T-helper 17 cell (primary cell): ENCODE data around the gene AP5B1. TPM values are rescaled to one million over a fixed set of nuclear protein-coding genes. Genes with fewer than 3 reads are reported as not detected.
"Not testable (repeated sequence)": the region's sequence is repeated elsewhere in the genome, so short reads cannot be mapped to it uniquely, and the experiment has no call there.

Experiments used
- ATAC-seq: fragments of 150-1000 bp; cut with Tn5 transposase; 2 replicates; pipeline ENCODE4 v1.10.0; 2021; ENCODE audit warnings: mild to moderate bottlenecking, moderate library complexity
- DNase-seq, 3 donors: peaks; one replicate each; pipeline versions ENCODE4 v3.0.0 to v3.0.0-alpha.2; 2020 to 2021
- H3K9me3 ChIP-seq: one replicate; pipeline ENCODE4 v1.7.0; 2013; ENCODE audit warnings: low read length, mild to moderate bottlenecking; ENCODE audit not compliant: control insufficient read depth, poor library complexity, severe bottlenecking
- H3K27ac Mint-ChIP-seq: one replicate; pipeline ENCODE4 v1.8.0; 2022; ENCODE audit warnings: mild to moderate bottlenecking, moderate library complexity, mixed read lengths
- H3K27me3 Mint-ChIP-seq: one replicate; pipeline ENCODE4 v1.8.0; 2022; ENCODE audit warnings: mixed read lengths
- H3K36me3 Mint-ChIP-seq: one replicate; pipeline ENCODE4 v1.8.0; 2022; ENCODE audit warnings: low read depth, mixed read lengths
- H3K4me1 Mint-ChIP-seq: one replicate; pipeline ENCODE4 v1.8.0; 2022; ENCODE audit warnings: mild to moderate bottlenecking, mixed read lengths
- H3K4me3 Mint-ChIP-seq: one replicate; pipeline ENCODE4 v1.8.0; 2022; ENCODE audit warnings: mild to moderate bottlenecking, moderate library complexity, mixed read lengths
- total RNA-seq, 4 donors: library from RNA in 2 of 4; stranded (reverse) in 2 of 4; gene quantifications; one replicate each; pipeline ENCODE4 v1.2.3 and lab custom pipeline; 2022 to 2026

The AP5B1 gene
- total RNA-seq, 2 donors from 2014 or later, result 12.5 to 17.4 TPM

GRCh38 chr11:65744699-65745042, 36.1 kb downstream of the AP5B1 start:
- DNase-seq (no peak), ATAC-seq (no peak)
- Mint-ChIP-seq H3K27me3 (peaks cover 26% of the 10 kb centered on the region), H3K4me1 (peaks cover 4% of the 10 kb centered on the region), H3K4me3 (no peak overlapping the region), H3K36me3 (no peaks in the 10 kb centered on the region), H3K27ac (no peak overlapping the region)
- H3K9me3 ChIP-seq, result no peaks in the 10 kb centered on the region

GRCh38 chr11:65744026-65744698, 36.6 kb downstream of the AP5B1 start:
- DNase-seq, result no peak
- ATAC-seq, result no peak
- peaks cover 4% of the 10 kb centered on the region for H3K4me1 Mint-ChIP-seq
- no peaks in the 10 kb centered on the region for H3K9me3 ChIP-seq
- H3K27me3 Mint-ChIP-seq, result peaks cover 21% of the 10 kb centered on the region
- no peak overlapping the region for H3K4me3 Mint-ChIP-seq
- H3K36me3 Mint-ChIP-seq, result no peaks in the 10 kb centered on the region
- H3K27ac Mint-ChIP-seq, result no peak overlapping the region

- Mint-ChIP-seq H3K27me3 (peaks cover 18% of the 10 kb centered on the region), H3K27ac (no peak overlapping the region)
- ATAC-seq, result no peak
Measured at GRCh38 chr11:65743681-65744025, 37.1 kb downstream of the AP5B1 start.

GRCh38 chr11:65742353-65742752, 38.4 kb downstream of the AP5B1 start:
- H3K27me3 Mint-ChIP-seq, result peaks cover 29% of the 10 kb centered on the region
- H3K9me3 ChIP-seq, result no peaks in the 10 kb centered on the region

More at GRCh38 chr11:65743681-65744025, 37.1 kb downstream of the AP5B1 start:
- H3K4me3 Mint-ChIP-seq, result no peak overlapping the region
- no peaks in the 10 kb centered on the region for H3K9me3 ChIP-seq
- peaks cover 4% of the 10 kb centered on the region for H3K4me1 Mint-ChIP-seq
- H3K36me3 Mint-ChIP-seq, result no peaks in the 10 kb centered on the region
- no peak for DNase-seq

GRCh38 chr11:65741185-65741584, 39.6 kb downstream of the AP5B1 start:
- Mint-ChIP-seq H3K27ac (no peak overlapping the region), H3K27me3 (peaks cover 32% of the 10 kb centered on the region), H3K36me3 (peaks cover 2% of the 10 kb centered on the region), H3K4me1 (peaks cover 4% of the 10 kb centered on the region), H3K4me3 (no peak overlapping the region)
- DNase-seq (no peak), ATAC-seq (no peak)
- no peaks in the 10 kb centered on the region for H3K9me3 ChIP-seq

More at GRCh38 chr11:65742353-65742752, 38.4 kb downstream of the AP5B1 start:
- no peak for ATAC-seq
- H3K36me3 Mint-ChIP-seq, result peaks cover 2% of the 10 kb centered on the region
- no peak for DNase-seq
- H3K4me3 Mint-ChIP-seq, result no peak overlapping the region
- no peak overlapping the region for H3K27ac Mint-ChIP-seq
- peaks cover 4% of the 10 kb centered on the region for H3K4me1 Mint-ChIP-seq

- Mint-ChIP-seq H3K4me1 (peaks cover 4% of the 10 kb centered on the region), H3K27ac (no peak overlapping the region), H3K4me3 (no peak overlapping the region), H3K27me3 (peaks cover 33% of the 10 kb centered on the region), H3K36me3 (peaks cover 2% of the 10 kb centered on the region)
- DNase-seq, result no peak
- H3K9me3 ChIP-seq, result no peaks in the 10 kb centered on the region
- ATAC-seq, result no peak
Measured at GRCh38 chr11:65739022-65739421, 41.8 kb downstream of the AP5B1 start.

- H3K4me3 Mint-ChIP-seq, result no peak overlapping the region
- no peaks in the 10 kb centered on the region for H3K9me3 ChIP-seq
- ATAC-seq (no peak), DNase-seq (no peak)
- H3K27me3 Mint-ChIP-seq, result peaks cover 49% of the 10 kb centered on the region
- peaks cover 4% of the 10 kb centered on the region for H3K4me1 Mint-ChIP-seq
- H3K27ac Mint-ChIP-seq, result no peak overlapping the region
- peaks cover 2% of the 10 kb centered on the region for H3K36me3 Mint-ChIP-seq
Measured at GRCh38 chr11:65736810-65737209, 44.0 kb downstream of the AP5B1 start.

- not testable (repeated sequence) for ATAC-seq, H3K27ac Mint-ChIP-seq, H3K36me3 Mint-ChIP-seq, DNase-seq, H3K9me3 ChIP-seq, H3K4me1 Mint-ChIP-seq, H3K4me3 Mint-ChIP-seq
- H3K27me3 Mint-ChIP-seq, result peaks cover 42% of the 10 kb centered on the region
Measured at GRCh38 chr11:65735111-65735510, 45.7 kb downstream of the AP5B1 start.

- no peak for DNase-seq
- Mint-ChIP-seq H3K4me1 (no peaks in the 10 kb centered on the region), H3K27ac (no peak overlapping the region), H3K27me3 (peaks cover 31% of the 10 kb centered on the region), H3K36me3 (no peaks in the 10 kb centered on the region), H3K4me3 (no peak overlapping the region)
- no peaks in the 10 kb centered on the region for H3K9me3 ChIP-seq
- ATAC-seq, result no peak
Measured at GRCh38 chr11:65730461-65730860, 50.3 kb downstream of the AP5B1 start.

GRCh38 chr11:65727865-65728264, 52.9 kb downstream of the AP5B1 start:
- DNase-seq, result no peak
- ATAC-seq, result no peak
- H3K36me3 Mint-ChIP-seq, result no peaks in the 10 kb centered on the region
- no peaks in the 10 kb centered on the region for H3K4me1 Mint-ChIP-seq
- H3K27me3 Mint-ChIP-seq, result peaks cover 22% of the 10 kb centered on the region
- no peak overlapping the region for H3K27ac Mint-ChIP-seq
- no peak overlapping the region for H3K4me3 Mint-ChIP-seq
- H3K9me3 ChIP-seq, result no peaks in the 10 kb centered on the region

- H3K36me3 Mint-ChIP-seq, result no peaks in the 10 kb centered on the region
- no peaks in the 10 kb centered on the region for H3K4me1 Mint-ChIP-seq
- H3K4me3 Mint-ChIP-seq, result no peak overlapping the region
- H3K9me3 ChIP-seq, result no peaks in the 10 kb centered on the region
- ATAC-seq (no peak), DNase-seq (no peak)
- H3K27ac Mint-ChIP-seq, result no peak overlapping the region
- H3K27me3 Mint-ChIP-seq, result peaks cover 13% of the 10 kb centered on the region
Measured at GRCh38 chr11:65726660-65727059, 54.1 kb downstream of the AP5B1 start.

Other genes starting within 250 kb of the AP5B1 start
- 100 to 1,000 TPM; 123 to 187 TPM for gene LTBP3, start 222.6 kb downstream of the AP5B1 start, total RNA-seq
- 10 to 100 TPM; 30.3 to 39.0 TPM for gene ZNRD2, start 210.5 kb downstream of the AP5B1 start, total RNA-seq
- gene FAM89B, start 208.4 kb downstream of the AP5B1 start, total RNA-seq, result 10 to 100 TPM; 41.2 to 44.4 TPM
- 100 to 1,000 TPM; 123 to 152 TPM for gene EHBP1L1, start 204.9 kb downstream of the AP5B1 start, total RNA-seq
- 1 to 10 TPM; 4.7 to 5.7 TPM for gene KCNK7, start 185.2 kb downstream of the AP5B1 start, total RNA-seq
- 10 to 100 TPM; 63.1 to 64.6 TPM for gene MAP3K11, start 166.8 kb downstream of the AP5B1 start, total RNA-seq
- gene PCNX3, start 165.2 kb downstream of the AP5B1 start, total RNA-seq, result 10 to 100 TPM; 56.0 to 60.5 TPM
- gene SIPA1, start 142.9 kb downstream of the AP5B1 start, total RNA-seq, result 100 to 1,000 TPM; 142 to 182 TPM
- 100 to 1,000 TPM; 302 to 378 TPM for gene RELA, start 118.1 kb downstream of the AP5B1 start, total RNA-seq
- 100 to 1,000 TPM; 120 to 123 TPM for gene KAT5, start 68.7 kb downstream of the AP5B1 start, total RNA-seq
- gene RNASEH2C, start 60.2 kb downstream of the AP5B1 start, total RNA-seq, result 10 to 100 TPM; 30.8 to 34.3 TPM
- gene OVOL1, start 6.1 kb upstream of the AP5B1 start, total RNA-seq, result under 1 TPM in 1 of 2 donors, not detected in 1; 0.39 TPM
- gene SNX32, start 53.0 kb upstream of the AP5B1 start, total RNA-seq, result under 1 TPM; 0.27 to 0.34 TPM
- gene CFL1, start 77.2 kb upstream of the AP5B1 start, total RNA-seq, result 100 to 1,000 TPM; 642 to 738 TPM
- 10 to 100 TPM; 44.9 to 55.0 TPM for gene MUS81, start 79.5 kb upstream of the AP5B1 start, total RNA-seq
- gene EFEMP2, start 91.8 kb upstream of the AP5B1 start, total RNA-seq, result 1 to 10 TPM; 5.1 to 8.0 TPM
- gene CTSW, start 98.9 kb upstream of the AP5B1 start, total RNA-seq, result 10 to 100 TPM; 19.7 to 52.7 TPM
- 10 to 100 TPM; 27.7 to 30.4 TPM for gene FIBP, start 107.5 kb upstream of the AP5B1 start, total RNA-seq
- gene CCDC85B, start 109.7 kb upstream of the AP5B1 start, total RNA-seq, result 10 to 100 TPM; 27.4 to 28.0 TPM
- 1 to 10 TPM; 3.7 to 8.5 TPM for gene FOSL1, start 119.4 kb upstream of the AP5B1 start, total RNA-seq
- gene C11orf68, start 138.1 kb upstream of the AP5B1 start, total RNA-seq, result 10 to 100 TPM; 14.1 to 18.1 TPM
- gene DRAP1, start 138.4 kb upstream of the AP5B1 start, total RNA-seq, result 10 to 100 TPM; 63.1 to 65.7 TPM
- gene TSGA10IP, start 164.5 kb upstream of the AP5B1 start, total RNA-seq, result not detected
- 10 to 100 TPM; 74.2 to 80.9 TPM for gene SART1, start 180.8 kb upstream of the AP5B1 start, total RNA-seq
- 100 to 1,000 TPM in 1 of 2 donors, 10 to 100 TPM in 1; 85.2 to 100 TPM for gene EIF1AD, start 221.2 kb upstream of the AP5B1 start, total RNA-seq
- gene BANF1, start 221.5 kb upstream of the AP5B1 start, total RNA-seq, result 10 to 100 TPM; 47.5 to 58.0 TPM
- gene CST6, start 231.0 kb upstream of the AP5B1 start, total RNA-seq, result not detected
- gene CATSPER1, start 245.5 kb upstream of the AP5B1 start, total RNA-seq, result not detected